Measurements from ENCODE around the gene ABHD11.

Gene ABHD11

DNA sequence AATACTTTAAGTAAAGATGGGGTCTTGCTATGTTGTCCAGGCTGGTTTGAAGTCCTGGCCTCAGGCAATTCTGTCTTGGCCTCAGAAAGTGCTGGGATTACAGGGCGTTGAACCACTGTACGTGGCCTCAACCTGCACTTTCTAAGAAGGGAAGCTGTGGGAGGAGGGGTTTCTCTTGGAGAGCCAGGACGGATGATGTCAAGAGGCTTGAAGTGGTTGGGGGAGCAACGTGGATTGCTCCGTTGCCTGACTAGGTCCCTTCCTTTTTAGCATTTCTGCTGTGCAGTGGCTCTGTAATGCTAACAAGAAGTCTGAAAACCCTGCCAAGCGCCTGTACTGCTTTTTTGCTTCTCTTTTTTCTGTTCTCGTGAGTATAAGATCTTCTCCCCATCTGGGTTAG lies 48.0 kb downstream of the ABHD11 start:
- TF ChIP-seq, protein P1, sequence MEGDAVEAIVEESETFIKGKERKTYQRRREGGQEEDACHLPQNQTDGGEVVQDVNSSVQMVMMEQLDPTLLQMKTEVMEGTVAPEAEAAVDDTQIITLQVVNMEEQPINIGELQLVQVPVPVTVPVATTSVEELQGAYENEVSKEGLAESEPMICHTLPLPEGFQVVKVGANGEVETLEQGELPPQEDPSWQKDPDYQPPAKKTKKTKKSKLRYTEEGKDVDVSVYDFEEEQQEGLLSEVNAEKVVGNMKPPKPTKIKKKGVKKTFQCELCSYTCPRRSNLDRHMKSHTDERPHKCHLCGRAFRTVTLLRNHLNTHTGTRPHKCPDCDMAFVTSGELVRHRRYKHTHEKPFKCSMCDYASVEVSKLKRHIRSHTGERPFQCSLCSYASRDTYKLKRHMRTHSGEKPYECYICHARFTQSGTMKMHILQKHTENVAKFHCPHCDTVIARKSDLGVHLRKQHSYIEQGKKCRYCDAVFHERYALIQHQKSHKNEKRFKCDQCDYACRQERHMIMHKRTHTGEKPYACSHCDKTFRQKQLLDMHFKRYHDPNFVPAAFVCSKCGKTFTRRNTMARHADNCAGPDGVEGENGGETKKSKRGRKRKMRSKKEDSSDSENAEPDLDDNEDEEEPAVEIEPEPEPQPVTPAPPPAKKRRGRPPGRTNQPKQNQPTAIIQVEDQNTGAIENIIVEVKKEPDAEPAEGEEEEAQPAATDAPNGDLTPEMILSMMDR (conservative IDR thresholded peaks at IDR 0.05; ENCODE audit: low read depth, low read length): no peak
- peaks cover 27% of the 10 kb centered on the region for H3K79me2 ChIP-seq (ENCODE audit: insufficient read depth, low read depth)
- no peak overlapping the region for H3K4me3 ChIP-seq (IDR thresholded peaks at IDR 0.05; ENCODE audit: insufficient read depth, low read depth, low read length)
- H3K27me3 ChIP-seq (ENCODE audit: insufficient read depth, low read depth): no peaks in the 10 kb centered on the region
- H3K4me1 ChIP-seq (ENCODE audit: low read depth, poor library complexity, severe bottlenecking): no peaks in the 10 kb centered on the region
- no peak overlapping the region for H3K9ac ChIP-seq
- peaks cover 16% of the 10 kb centered on the region; the same call in 1 of the 2 replicates for H3K36me3 ChIP-seq (ENCODE audit: insufficient read depth)
- no peak overlapping the region for H2AFZ ChIP-seq (ENCODE audit: low read depth)
- no peak overlapping the region for H3K27ac ChIP-seq
- no peak overlapping the region for H3K4me2 ChIP-seq
- H4K20me1 ChIP-seq (ENCODE audit: insufficient read depth): no peaks in the 10 kb centered on the region

DNA sequence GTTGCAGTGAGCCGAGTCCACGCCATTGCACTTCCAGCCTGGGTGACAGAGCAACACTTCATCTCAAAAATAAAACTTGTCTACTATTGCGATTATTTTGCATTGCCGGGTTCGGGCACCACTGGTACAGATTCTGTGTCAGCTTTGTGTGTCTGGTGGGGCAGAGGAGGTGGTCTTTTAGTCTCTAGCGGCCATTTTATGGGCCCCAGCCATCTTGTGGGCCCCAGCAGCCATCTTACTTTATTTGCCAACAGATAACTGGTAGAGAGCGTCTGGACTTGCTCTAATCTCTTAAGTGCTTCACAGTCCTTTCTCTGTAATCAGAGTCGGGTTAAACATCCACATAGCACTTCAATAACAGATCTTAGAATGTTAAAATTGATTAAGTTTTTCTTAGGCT lies 50.3 kb downstream of the ABHD11 start:
- no peak overlapping the region for H3K9ac ChIP-seq
- peaks cover 49% of the 10 kb centered on the region for H3K79me2 ChIP-seq (ENCODE audit: insufficient read depth, low read depth)
- no peak overlapping the region for H3K4me3 ChIP-seq (IDR thresholded peaks at IDR 0.05; ENCODE audit: insufficient read depth, low read depth, low read length)
- no peaks in the 10 kb centered on the region for H3K4me1 ChIP-seq (ENCODE audit: low read depth, poor library complexity, severe bottlenecking)
- H3K4me2 ChIP-seq: no peak overlapping the region
- H3K36me3 ChIP-seq (ENCODE audit: insufficient read depth): peaks cover 11% of the 10 kb centered on the region; the same call in 1 of the 2 replicates
- H4K20me1 ChIP-seq (ENCODE audit: insufficient read depth): no peaks in the 10 kb centered on the region
- no peak overlapping the region for H3K27ac ChIP-seq
- TF ChIP-seq, protein P1 (conservative IDR thresholded peaks at IDR 0.05; ENCODE audit: low read depth, low read length): no peak
- no peaks in the 10 kb centered on the region for H3K27me3 ChIP-seq (ENCODE audit: insufficient read depth, low read depth)
- no peak overlapping the region for H2AFZ ChIP-seq (ENCODE audit: low read depth)

All from KMS-11 (cell line).